ENCODE data around the gene KRT78. TPM values are rescaled to one million over a fixed set of nuclear protein-coding genes. Genes with fewer than 3 reads are reported as not detected.

Gene KRT78
- total and polyA plus RNA-seq, 9 of the 15 experiments (the other 6 are each of a cell fraction or from before 2014, with no cell fraction given): not detected

GRCh38 chr12:52836042-52836466, 12.7 kb downstream of the KRT78 start (continued):
- TF ChIP-seq HES1 (IDR thresholded peaks at IDR 0.05; ENCODE audit: low read depth) (no peak), RBFOX2 (IDR thresholded peaks at IDR 0.05; ENCODE audit: low read depth, low read length) (peak; percentile 37; the same call in 1 of the 2 replicates), GTF2E2 (tag; IDR thresholded peaks at IDR 0.05) (no peak), ZNF699 (CRISPR knock-in tag; IDR thresholded peaks at IDR 0.05; ENCODE audit: insufficient replicate concordance) (no peak), ZMIZ1 (IDR thresholded peaks at IDR 0.05; ENCODE audit: low read depth in 2 of 2, low read length in 2 of 2) (no peak), ARNT (IDR thresholded peaks at IDR 0.05) (no peak), NCOR1 (IDR thresholded peaks at IDR 0.05) (0 out of 2 replicates have a peak, but pooled peaks have one; percentile 18), TRIM28 (IDR thresholded peaks at IDR 0.05) (no peak), KAT8 (IDR thresholded peaks at IDR 0.05; ENCODE audit: low read depth) (no peak), EGR1 (conservative IDR thresholded peaks at IDR 0.05) (peak; percentile 99), U2AF2 (optimal IDR thresholded peaks at IDR 0.05; ENCODE audit: low read depth, low read length) (no peak), MYNN (IDR thresholded peaks at IDR 0.05) (0 out of 2 replicates have a peak, but pooled peaks have one; percentile 22), MYNN (CRISPR knock-in tag; IDR thresholded peaks at IDR 0.05) (no peak), SFPQ (IDR thresholded peaks at IDR 0.05; ENCODE audit: low read depth, low read length) (no peak), NUFIP1 (IDR thresholded peaks at IDR 0.05; ENCODE audit: partially characterized antibody) (no peak), GTF2F1 (IDR thresholded peaks at IDR 0.05; ENCODE audit: low read depth, low read length) (no peak), NFE2 (IDR thresholded peaks at IDR 0.05; ENCODE audit: low read depth) (no peak), MCM7 (IDR thresholded peaks at IDR 0.05) (no peak), NRF1 (conservative IDR thresholded peaks at IDR 0.05 in 1 of 2, IDR thresholded peaks at IDR 0.05 in 1 of 2) (0 out of 4 replicates have a peak, but pooled peaks of 1 of the 2 experiments have one; percentile 22), ETV5 (CRISPR knock-in tag; IDR thresholded peaks at IDR 0.05; ENCODE audit: low read depth) (peak; percentile 70; the same call in 1 of the 2 replicates), ZNF124 (CRISPR knock-in tag; IDR thresholded peaks at IDR 0.05) (no peak), ZBTB12 (CRISPR knock-in tag; IDR thresholded peaks at IDR 0.05) (no peak)

Data from K562 (cell line).